Sigmoid colon (tissue), 7 donors: ENCODE results near the gene PRKAG2. TPM values are rescaled to one million over a fixed set of nuclear protein-coding genes. Genes with fewer than 3 reads are reported as not detected.

Source experiments
- DNase-seq: peaks from one replicate; pipeline ENCODE4 v3.0.0-alpha.2; 2019
- H3K27ac ChIP-seq, 4 donors: fragments of 200-600 bp; sonication (generic); one replicate each; pipeline ENCODE4 v1.5.1; 2016 to 2019; ENCODE audit warnings: mild to moderate bottlenecking in 1 of 4
- H3K27me3 ChIP-seq, 3 donors: fragments of 200-600 bp; sonication (generic); one replicate each; pipeline ENCODE4 v1.5.1; 2019; ENCODE audit warnings: mild to moderate bottlenecking in 1 of 3
- H3K36me3 ChIP-seq, 4 donors: fragments of 200-600 bp; sonication (generic); one replicate each; pipeline ENCODE4 v1.5.1; 2016 to 2019
- H3K4me1 ChIP-seq, 4 donors: fragments of 200-600 bp; sonication (generic); one replicate each; pipeline ENCODE4 v1.5.1; 2017 to 2019
- H3K4me3 ChIP-seq, 4 donors: fragments of 200-600 bp; sonication (generic); one replicate each; pipeline ENCODE4 v1.5.1; 2017 to 2019; ENCODE audit warnings: mild to moderate bottlenecking in 2 of 4, moderate library complexity in 1 of 4
- H3K9me3 ChIP-seq, 4 donors: fragments of 200-600 bp in 3 of 4; sonication (generic) in 3 of 4; one replicate each; pipeline versions ENCODE4 v1.5.1 to v1.6.1; 2013 to 2019
- CTCF ChIP-seq, 4 experiments: fragments of 450-650 bp in 3 of 4; fragments of 200-600 bp in 1 of 4; IDR thresholded peaks; one replicate each; pipeline ENCODE4 v1.5.1; 2016 to 2019; ENCODE audit warnings: antibody characterized with exemption in 4 of 4, mild to moderate bottlenecking in 3 of 4, moderate library complexity in 2 of 4
- EP300 ChIP-seq, 4 donors: sonication (generic); formaldehyde crosslinking; IDR thresholded peaks; one replicate each; pipeline ENCODE4 v1.6.1; 2017; ENCODE audit warnings: antibody characterized with exemption in 4 of 4
- POLR2A ChIP-seq, 2 donors: fragments of 450-650 bp; IDR thresholded peaks; one replicate each; pipeline ENCODE4 v1.6.1; 2016; ENCODE audit warnings: antibody characterized with exemption in 2 of 2, mild to moderate bottlenecking in 2 of 2, moderate library complexity in 2 of 2
- POLR2AphosphoS5 ChIP-seq, 4 donors: sonication (generic); formaldehyde crosslinking; IDR thresholded peaks; one replicate each; pipeline ENCODE4 v1.6.1; 2017; ENCODE audit warnings: antibody characterized with exemption in 4 of 4
- WGBS, 2 donors: extraction: QIAGEN DNeasy Blood & Tissue Kit; methylation state at CpG; one replicate each; pipeline ENCODE4 v1.1.7; 2013; 5-methylcytosine and 5-hydroxymethylcytosine counted together
- intact Hi-C: fragments of 100-400 bp; cut with DNase I; formaldehyde crosslinking; loops from one replicate; pipeline ENCODE4 v1.15.1; 2023
- polyA plus RNA-seq, 3 donors: library from polyadenylated mRNA; stranded (reverse); fragments of 200-250 nt; gene quantifications; one replicate each; pipeline ENCODE4 v1.2.3, GENCODE V29; 2013
- total RNA-seq, 4 donors: library from RNA; depleted of rRNA; stranded (reverse); fragments of >200 nt; gene quantifications; one replicate each; pipeline ENCODE4 v1.1.0, GENCODE V29; 2016
- donor health status: healthy with polysubstance abuse.
- donor health status: Bipolar disorder and iron deficiency.
- donor health status: healthy.

Gene PRKAG2
- total and polyA plus RNA-seq, 7 donors, result 19.2 to 51.2 (median 37.1) TPM

- Histone ChIP-seq H3K4me1 (no peaks in the 10 kb centered on the region), H3K36me3 (no peaks in the 10 kb centered on the region), H3K9me3 (no peaks in the 10 kb centered on the region), H3K4me3 (no peak overlapping the region), H3K27ac (peak overlapping the region in 2 of 4 donors; percentile 1 to 23), H3K27me3 (no peaks in the 10 kb centered on the region)
- no peak for DNase-seq
- intact Hi-C loops, result no loop called here
- WGBS, 2 donors, result 83 to 90% methylated on average over 19 of the region's 19 CpGs
- TF ChIP-seq POLR2A (IDR thresholded peaks at IDR 0.05) (no peak), POLR2AphosphoS5 (IDR thresholded peaks at IDR 0.05) (no peak), CTCF (IDR thresholded peaks at IDR 0.05) (no peak), EP300 (IDR thresholded peaks at IDR 0.05) (no peak)
These were observed 26.3 kb downstream of the PRKAG2 start for GRCh38 chr7:151850491-151851124.

GRCh38 chr7:151849879-151850260 is 27.0 kb downstream of the PRKAG2 start:
- no peaks in the 10 kb centered on the region for H3K4me1 ChIP-seq
- WGBS, 2 donors, result 93 to 97% methylated on average over 13 of the region's 13 CpGs

GRCh38 chr7:151849008-151849878 is 27.7 kb downstream of the PRKAG2 start:
- H3K4me3 ChIP-seq, result no peak overlapping the region
- H3K9me3 ChIP-seq, result no peaks in the 10 kb centered on the region
- H3K36me3 ChIP-seq, result no peaks in the 10 kb centered on the region
- no peaks in the 10 kb centered on the region for H3K4me1 ChIP-seq
- H3K27ac ChIP-seq, result no peak overlapping the region
- TF ChIP-seq POLR2AphosphoS5 (IDR thresholded peaks at IDR 0.05), result no peak
- TF ChIP-seq POLR2A (IDR thresholded peaks at IDR 0.05), result no peak
- TF ChIP-seq EP300 (IDR thresholded peaks at IDR 0.05), result no peak
- intact Hi-C loops, result no loop called here
- DNase-seq, result no peak
- no peaks in the 10 kb centered on the region for H3K27me3 ChIP-seq
- WGBS, 2 donors, result 92 to 94% methylated on average over 26 of the region's 26 CpGs

More at GRCh38 chr7:151849879-151850260, 27.0 kb downstream of the PRKAG2 start:
- Histone ChIP-seq H3K9me3 (no peaks in the 10 kb centered on the region), H3K27ac (no peak overlapping the region), H3K27me3 (no peaks in the 10 kb centered on the region), H3K36me3 (no peaks in the 10 kb centered on the region), H3K4me3 (no peak overlapping the region)
- no peak for DNase-seq
- intact Hi-C loops, result no loop called here
- TF ChIP-seq EP300 (IDR thresholded peaks at IDR 0.05), result no peak
- no peak for TF ChIP-seq POLR2A (IDR thresholded peaks at IDR 0.05)
- TF ChIP-seq CTCF (IDR thresholded peaks at IDR 0.05), result no peak
- no peak for TF ChIP-seq POLR2AphosphoS5 (IDR thresholded peaks at IDR 0.05)

- TF ChIP-seq POLR2AphosphoS5 (IDR thresholded peaks at IDR 0.05) (no peak), EP300 (IDR thresholded peaks at IDR 0.05) (no peak), CTCF (IDR thresholded peaks at IDR 0.05) (no peak), POLR2A (IDR thresholded peaks at IDR 0.05) (no peak)
- Histone ChIP-seq H3K36me3 (no peaks in the 10 kb centered on the region), H3K4me1 (no peaks in the 10 kb centered on the region), H3K4me3 (no peak overlapping the region), H3K27ac (no peak overlapping the region), H3K27me3 (no peaks in the 10 kb centered on the region), H3K9me3 (no peaks in the 10 kb centered on the region)
- 95% methylated on average over 10 of the region's 10 CpGs for WGBS, 2 donors
- no peak for DNase-seq
- intact Hi-C loops, result no loop called here
These were observed 29.2 kb downstream of the PRKAG2 start for GRCh38 chr7:151847681-151848081.

- intact Hi-C loops, result no loop called here
- 89 to 91% methylated on average over 7 of the region's 7 CpGs for WGBS, 2 donors
- no peaks in the 10 kb centered on the region for H3K9me3 ChIP-seq
- no peak overlapping the region for H3K27ac ChIP-seq
- H3K4me3 ChIP-seq, result no peak overlapping the region
- H3K36me3 ChIP-seq, result no peaks in the 10 kb centered on the region
- TF ChIP-seq POLR2A (IDR thresholded peaks at IDR 0.05), result no peak
- no peak for TF ChIP-seq POLR2AphosphoS5 (IDR thresholded peaks at IDR 0.05)
- TF ChIP-seq CTCF (IDR thresholded peaks at IDR 0.05), result no peak
- no peak for TF ChIP-seq EP300 (IDR thresholded peaks at IDR 0.05)
- DNase-seq, result no peak
- H3K4me1 ChIP-seq, result no peaks in the 10 kb centered on the region
- H3K27me3 ChIP-seq, result no peaks in the 10 kb centered on the region
These were observed 29.8 kb downstream of the PRKAG2 start for GRCh38 chr7:151847136-151847535.
